Measurements from ENCODE around the gene ORM1.

Gene ORM1

GRCh38 chr9:114287001-114287762 lies 35.7 kb upstream of the ORM1 start:
- DNase-seq (ENCODE audit: low read depth in 2 of 2) = no peak

DNA sequence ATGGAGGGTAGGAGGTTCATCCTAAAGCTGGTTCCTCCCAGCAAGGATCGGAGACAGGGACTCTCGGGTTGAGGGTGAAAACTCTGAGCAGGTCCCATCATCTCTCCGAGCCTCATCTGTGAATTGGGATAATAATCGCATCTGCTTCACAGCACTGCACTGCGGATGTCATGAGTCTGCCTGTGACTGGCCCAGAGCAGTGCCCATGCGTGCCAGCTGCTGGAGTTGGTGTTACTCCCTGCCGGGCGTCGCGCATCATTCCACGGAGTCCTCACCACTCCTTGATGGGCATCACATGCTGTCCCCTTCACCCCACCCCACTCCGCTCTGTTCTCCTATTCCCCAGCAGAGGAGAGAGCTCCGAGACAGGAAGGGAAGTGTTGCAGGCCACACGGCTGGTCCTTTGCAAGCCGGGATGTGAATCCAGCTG lies 35.1 kb upstream of the ORM1 start:
- no peak for DNase-seq (ENCODE audit: low read depth in 2 of 2)

- DNase-seq (ENCODE audit: low read depth in 2 of 2) = no peak
Measured at GRCh38 chr9:114288193-114289091, 34.5 kb upstream of the ORM1 start.

DNA sequence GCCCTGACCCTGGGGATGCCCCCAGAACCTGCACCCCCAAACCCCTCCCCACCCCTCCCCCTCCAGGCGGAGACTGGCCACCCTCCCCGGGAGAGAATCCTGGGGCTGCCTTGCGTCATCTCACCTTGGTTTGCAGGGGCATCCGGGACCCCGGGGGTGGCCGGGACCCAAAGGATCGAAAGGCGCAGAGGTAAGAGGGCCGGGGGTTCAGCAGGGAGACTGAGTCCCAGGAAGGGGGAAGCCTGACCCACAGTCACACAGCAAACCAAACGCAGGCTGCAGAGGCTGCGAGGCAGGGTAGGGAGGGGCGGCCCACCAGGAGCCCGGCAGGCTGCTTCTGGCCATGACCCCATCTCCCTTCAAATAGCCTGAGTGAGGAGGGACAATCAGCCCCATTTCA lies 33.8 kb upstream of the ORM1 start:
- no peak for DNase-seq (ENCODE audit: low read depth in 2 of 2)

GRCh38 chr9:114289571-114290481 lies 33.1 kb upstream of the ORM1 start:
- no peak for DNase-seq (ENCODE audit: low read depth in 2 of 2)

GRCh38 chr9:114290561-114290986 lies 32.3 kb upstream of the ORM1 start:
- no peak for DNase-seq (ENCODE audit: low read depth in 2 of 2)

DNA sequence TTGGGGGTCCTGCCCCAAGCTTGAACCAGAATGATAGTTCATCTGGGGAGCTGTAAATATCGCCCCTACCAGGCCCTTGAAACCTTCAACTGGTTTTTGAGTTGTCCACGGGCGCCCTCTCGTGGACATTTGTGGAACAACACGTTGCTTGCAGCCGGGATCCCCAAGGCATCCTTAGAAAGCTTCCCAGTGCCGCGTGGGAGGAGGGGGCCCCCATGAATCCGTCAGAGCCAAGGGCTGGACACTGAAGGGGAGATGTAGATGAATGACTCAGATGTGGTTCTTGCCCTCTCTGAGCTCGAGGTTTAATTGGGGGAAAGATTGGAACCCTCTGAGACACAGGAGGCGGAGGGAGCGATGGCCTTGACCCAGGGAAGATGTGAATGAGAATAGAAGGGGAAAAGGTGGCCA lies 31.8 kb upstream of the ORM1 start:
- DNase-seq (ENCODE audit: low read depth in 2 of 2) = no peak

DNA sequence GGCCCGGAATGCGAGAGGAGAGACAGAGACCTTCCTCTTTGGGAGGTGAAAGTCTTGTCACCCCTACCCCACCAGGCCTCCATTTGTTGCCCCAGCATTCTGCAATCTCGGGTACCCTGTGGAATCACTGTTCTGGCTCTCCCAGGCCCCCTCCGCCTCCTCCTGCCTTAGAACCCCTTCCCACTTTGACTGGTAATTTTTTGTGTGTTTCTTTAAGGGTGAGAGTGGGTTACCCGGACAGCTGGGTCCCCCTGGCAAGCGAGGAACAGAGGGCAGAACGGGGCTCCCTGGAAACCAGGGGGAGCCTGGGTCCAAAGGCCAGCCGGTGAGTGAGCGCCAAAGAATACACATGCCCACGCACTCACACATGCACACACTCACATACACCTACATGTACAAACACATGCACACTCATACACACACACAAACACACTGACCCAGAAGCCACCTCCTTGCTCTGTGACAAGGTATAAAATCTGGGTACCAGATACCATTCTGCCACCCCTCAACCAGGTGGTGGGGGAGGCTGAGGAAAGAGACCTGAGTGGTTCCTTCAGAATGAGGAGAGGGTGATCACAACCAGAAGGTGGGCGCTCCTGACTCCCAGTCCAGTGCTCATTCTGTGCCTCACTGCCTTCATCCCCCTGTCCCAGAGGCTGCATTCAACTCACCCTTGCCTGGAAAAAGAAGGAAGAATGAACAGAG lies 30.9 kb upstream of the ORM1 start:
- no peak for DNase-seq (ENCODE audit: low read depth in 2 of 2)

DNA sequence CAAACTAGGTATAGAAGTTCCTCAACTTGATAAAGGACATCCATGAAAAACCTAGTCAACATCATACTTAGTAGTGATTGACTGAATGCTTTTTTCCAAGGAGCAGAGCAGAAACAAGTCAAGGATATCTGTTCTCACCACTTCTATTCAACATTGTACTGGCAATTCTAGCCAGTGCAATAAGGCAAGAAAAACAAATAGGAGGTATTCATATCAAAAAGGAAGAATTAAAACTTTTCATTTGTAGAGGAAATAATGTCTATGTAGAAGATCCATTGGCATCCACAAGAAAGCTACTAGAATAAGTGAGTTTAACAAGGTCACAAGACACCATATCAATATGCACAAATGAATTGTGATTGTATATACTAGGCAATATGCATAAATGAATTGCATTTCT lies 28.2 kb upstream of the ORM1 start:
- DNase-seq (ENCODE audit: low read depth in 2 of 2) = no peak

GRCh38 chr9:114296338-114296737 lies 26.6 kb upstream of the ORM1 start:
- DNase-seq (ENCODE audit: low read depth in 2 of 2) = no peak

- DNase-seq (ENCODE audit: low read depth in 2 of 2) = no peak
Measured at GRCh38 chr9:114299286-114300152, 23.4 kb upstream of the ORM1 start.

DNA sequence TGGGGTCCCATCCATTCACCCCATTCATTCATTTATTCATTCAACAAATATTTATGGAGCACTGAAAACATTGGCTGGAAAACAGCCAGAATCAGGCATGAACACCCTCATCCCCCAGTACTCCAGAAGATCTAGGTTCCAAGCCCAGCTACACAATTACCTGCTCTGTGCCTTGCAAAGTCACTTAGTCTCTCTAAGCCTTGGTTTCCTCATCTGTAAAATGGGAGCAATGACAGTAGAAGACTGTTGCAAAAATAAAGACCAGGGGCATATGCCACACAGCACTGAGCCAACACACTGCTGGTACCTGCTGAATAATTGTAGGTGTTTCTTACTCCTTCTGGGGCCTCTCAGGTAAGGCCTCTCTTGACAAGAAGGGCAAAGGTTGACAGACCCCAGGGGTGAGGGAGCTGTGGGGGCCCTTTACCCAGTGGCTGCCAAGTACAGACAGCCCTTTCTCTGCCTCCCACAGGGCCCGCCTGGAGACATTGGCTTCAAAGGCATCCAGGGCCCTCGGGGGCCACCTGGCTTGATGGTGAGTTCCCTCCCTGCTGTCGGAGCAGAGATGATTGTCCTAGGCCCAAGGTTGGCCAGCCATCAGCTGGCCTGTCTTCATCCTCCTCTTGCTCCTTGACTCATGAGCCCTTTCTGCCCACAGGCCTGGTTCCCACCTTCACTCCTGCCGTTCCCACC lies 22.6 kb upstream of the ORM1 start:
- no peak for DNase-seq (ENCODE audit: low read depth in 2 of 2)

DNA sequence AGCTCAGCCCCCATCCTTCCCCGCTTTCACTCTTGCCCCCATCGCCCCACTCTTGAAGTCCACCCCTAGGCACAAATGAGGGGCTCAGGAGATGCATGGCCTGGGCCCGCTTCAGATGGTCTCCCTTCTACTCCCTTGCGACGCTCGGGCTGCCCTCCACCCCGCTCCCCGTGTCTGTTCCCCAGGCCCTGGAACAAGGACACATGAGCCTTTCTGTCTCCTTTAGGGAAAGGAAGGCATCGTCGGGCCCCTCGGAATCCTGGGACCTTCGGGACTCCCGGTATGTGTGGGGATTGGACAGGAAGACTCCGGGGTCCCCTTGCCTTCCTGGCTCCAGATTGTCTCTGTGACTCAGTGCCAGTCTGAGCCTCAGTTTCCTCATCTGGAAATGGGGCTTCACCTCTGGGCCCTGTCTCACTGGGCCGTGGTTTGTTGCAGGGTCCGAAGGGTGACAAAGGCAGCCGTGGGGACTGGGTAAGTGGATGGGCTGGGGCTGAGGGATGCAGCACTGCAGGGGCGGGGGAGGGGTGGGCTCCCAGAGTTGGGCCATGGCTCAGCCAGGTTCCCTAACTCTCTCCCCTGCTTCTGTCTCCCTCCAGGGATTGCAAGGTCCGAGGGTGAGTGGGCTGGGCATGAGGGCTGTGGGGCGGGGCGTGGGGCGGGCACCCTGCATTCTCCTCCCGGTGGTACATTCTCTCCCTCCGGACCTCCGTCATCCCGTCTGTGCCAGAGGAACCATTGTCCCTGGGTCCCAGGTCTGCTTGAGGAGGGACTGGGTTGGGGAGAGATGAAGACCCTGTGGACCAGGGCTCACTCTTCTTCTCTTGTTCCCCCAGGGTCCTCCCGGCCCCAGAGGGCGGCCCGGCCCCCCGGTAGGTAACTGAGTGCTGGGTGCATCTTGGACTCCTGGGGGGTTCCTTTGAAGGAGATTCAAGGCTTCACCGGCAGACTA lies 21.8 kb upstream of the ORM1 start:
- DNase-seq (ENCODE audit: low read depth in 2 of 2) = no peak

DNA sequence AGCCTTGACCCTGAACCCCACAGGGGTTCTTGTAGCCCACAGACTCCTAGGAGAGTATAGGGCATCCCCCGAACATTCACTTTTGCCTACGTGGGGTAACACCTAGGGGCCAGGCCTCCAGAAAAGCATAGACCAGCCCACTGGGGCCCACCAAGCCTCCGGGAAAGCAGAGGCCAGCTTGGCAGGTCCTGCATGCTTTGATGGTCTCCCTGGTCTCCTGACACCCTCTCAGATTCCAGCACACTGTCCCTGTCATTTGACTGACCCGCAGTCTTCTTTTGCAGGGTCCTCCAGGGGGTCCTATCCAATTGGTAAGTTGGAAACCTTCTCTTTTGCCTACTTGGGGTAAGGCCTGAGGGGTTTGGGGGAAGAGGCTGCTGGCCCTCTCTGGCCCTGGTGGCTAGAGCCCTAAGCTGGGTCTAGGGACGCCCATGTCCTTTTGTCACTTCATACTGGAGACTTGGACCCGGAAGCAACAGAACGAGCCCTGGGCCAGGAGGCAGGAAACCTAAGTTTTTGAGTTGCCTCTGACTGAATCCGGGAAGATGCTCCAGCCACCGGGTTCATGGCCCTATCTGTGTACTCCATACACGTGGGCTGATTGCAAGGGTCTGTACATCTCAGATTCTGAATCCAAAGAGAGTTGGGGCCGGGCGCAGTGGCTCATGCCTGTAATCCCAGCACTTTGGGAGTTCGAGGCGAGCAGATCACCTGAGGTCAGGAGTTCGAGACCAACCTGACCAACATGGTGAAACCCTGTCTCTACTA lies 20.9 kb upstream of the ORM1 start:
- no peak for DNase-seq (ENCODE audit: low read depth in 2 of 2)

DNA sequence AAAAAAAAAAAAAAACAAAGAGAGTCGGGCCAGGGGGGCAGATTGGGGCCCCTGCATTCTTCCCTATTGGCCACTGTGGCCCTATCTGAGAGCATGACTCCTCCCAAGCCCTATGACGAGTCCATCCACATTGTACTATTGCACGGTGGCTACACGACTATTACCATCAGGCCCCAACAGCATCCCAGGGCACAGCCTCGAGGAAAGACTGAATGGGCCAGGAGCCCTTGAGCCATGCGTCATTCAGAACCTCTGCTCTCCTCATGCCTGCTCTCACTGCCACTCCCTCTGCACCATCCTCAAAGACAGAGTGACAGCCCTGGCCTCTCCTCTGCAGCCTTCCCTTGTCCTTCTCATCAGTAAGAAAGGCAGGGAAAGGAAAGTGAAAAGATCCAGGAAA lies 20.2 kb upstream of the ORM1 start:
- DNase-seq (ENCODE audit: low read depth in 2 of 2) = no peak

GRCh38 chr9:114303571-114303970 lies 19.3 kb upstream of the ORM1 start:
- DNase-seq (ENCODE audit: low read depth in 2 of 2) = no peak

DNA sequence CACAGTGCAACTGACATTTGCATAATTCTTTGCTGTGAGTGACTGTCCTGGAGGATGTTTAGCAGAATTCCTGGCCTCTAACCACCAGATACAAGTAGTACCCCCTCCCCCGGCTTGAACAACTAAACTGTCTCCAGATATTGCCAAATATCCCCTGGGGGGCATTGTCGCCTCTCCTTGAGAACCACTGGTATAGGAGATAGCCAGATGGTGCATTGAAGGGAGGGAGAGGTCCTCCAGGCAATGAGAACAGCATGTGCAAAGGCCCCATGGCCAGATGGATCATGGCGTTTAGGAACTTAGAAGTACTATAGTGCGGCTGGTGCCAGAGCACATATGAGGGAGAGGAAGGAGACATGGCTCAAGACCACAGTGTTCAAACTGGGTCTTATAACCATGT lies 18.9 kb upstream of the ORM1 start:
- no peak for DNase-seq (ENCODE audit: low read depth in 2 of 2)

All from fibroblast of skin of left biceps (primary cell).